Lower leg skin (tissue), 4 donors: ENCODE measurements around the gene SIGLECL1. TPM values are rescaled to one million over a fixed set of nuclear protein-coding genes. Genes with fewer than 3 reads are reported as not detected.

Experiments
- DNase-seq, 2 donors: peaks; one replicate each; pipeline ENCODE4 v3.0.0-alpha.2; 2019; ENCODE audit warnings: low spot score in 2 of 2
- H3K4me3 ChIP-seq: fragments of 200-600 bp; sonication (generic); 2 replicates; pipeline ENCODE4 v1.5.1; 2017; ENCODE audit warnings: mild to moderate bottlenecking, low read depth; ENCODE audit not compliant: poor library complexity, severe bottlenecking
- CTCF ChIP-seq, 3 donors: fragments of 450-650 bp; IDR thresholded peaks; one replicate each; pipeline ENCODE4 v1.5.1; 2016; ENCODE audit warnings: antibody characterized with exemption in 3 of 3, mild to moderate bottlenecking in 3 of 3, moderate library complexity in 2 of 3
- POLR2A ChIP-seq, 2 donors: fragments of 450-650 bp; IDR thresholded peaks; one replicate each; pipeline ENCODE4 v1.6.1; 2016 to 2017; ENCODE audit warnings: antibody characterized with exemption in 2 of 2, mild to moderate bottlenecking in 1 of 2, moderate library complexity in 1 of 2
- WGBS, 2 donors: methylation state at CpG; one replicate each; pipeline ENCODE4 v1.1.5; 2018; 5-methylcytosine and 5-hydroxymethylcytosine counted together
- intact Hi-C: fragments of 100-400 bp; cut with DNase I; formaldehyde crosslinking; loops from one replicate; pipeline ENCODE4 v1.15.0; 2023; ENCODE audit warnings: low total_unique reads
- total RNA-seq, 4 donors: library from RNA; depleted of rRNA; stranded (reverse); fragments of >200 nt; gene quantifications; one replicate each; pipeline ENCODE4 v1.1.0, GENCODE V29; 2016

Gene SIGLECL1
- total RNA-seq, 4 donors from 2014 or later, result not detected

DNA sequence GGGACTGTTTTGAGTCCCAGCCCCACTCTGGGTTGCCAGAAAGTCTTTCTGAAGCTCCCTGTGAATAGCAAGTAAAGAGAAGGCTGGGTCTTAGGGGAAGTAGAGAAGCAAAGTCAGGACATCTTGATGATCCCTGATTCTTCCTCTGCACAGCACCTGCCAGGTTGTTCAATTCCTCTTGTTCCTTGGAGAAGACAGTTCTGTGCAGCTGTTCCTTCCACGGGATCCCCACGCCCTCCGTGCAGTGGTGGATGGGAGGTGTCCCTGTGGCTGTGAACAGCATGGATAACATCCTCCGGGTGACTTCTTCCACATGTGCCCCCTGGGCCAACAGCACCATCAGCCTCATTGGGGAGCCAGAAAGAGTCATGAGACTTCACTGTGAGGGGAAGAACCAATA is 31.5 kb downstream of the SIGLECL1 start:
- WGBS, 2 donors, result 75 to 93% methylated on average over 4 of the region's 4 CpGs
- intact Hi-C loops, result no loop called here
- H3K4me3 ChIP-seq, result no peak overlapping the region
- peak in 1 of 2 donors; percentile 68 for DNase-seq
- TF ChIP-seq POLR2A (IDR thresholded peaks at IDR 0.05) (no peak), CTCF (IDR thresholded peaks at IDR 0.05) (no peak)

GRCh38 chr19:51285682-51286081 is 34.8 kb downstream of the SIGLECL1 start:
- TF ChIP-seq POLR2A (IDR thresholded peaks at IDR 0.05), result no peak
- no peak for TF ChIP-seq CTCF (IDR thresholded peaks at IDR 0.05)
- WGBS, 2 donors, result 60 to 68% methylated on average over 3 of the region's 3 CpGs
- DNase-seq, result no peak
- intact Hi-C loops, result no loop called here
- H3K4me3 ChIP-seq, result no peak overlapping the region

GRCh38 chr19:51289635-51290034 is 38.8 kb downstream of the SIGLECL1 start:
- intact Hi-C loops, result no loop called here
- WGBS, 2 donors, result 89 to 90% methylated on average over 1 of the region's 1 CpG
- no peak for DNase-seq
- H3K4me3 ChIP-seq, result no peak overlapping the region
- TF ChIP-seq CTCF (IDR thresholded peaks at IDR 0.05), result no peak
- TF ChIP-seq POLR2A (IDR thresholded peaks at IDR 0.05), result no peak

GRCh38 chr19:51292971-51293370 is 42.1 kb downstream of the SIGLECL1 start:
- no peak for TF ChIP-seq POLR2A (IDR thresholded peaks at IDR 0.05)
- TF ChIP-seq CTCF (IDR thresholded peaks at IDR 0.05), result no peak
- DNase-seq, result peak in 1 of 2 donors; percentile 53
- H3K4me3 ChIP-seq, result no peak overlapping the region
- WGBS, 2 donors, result 40 to 44% methylated on average over 11 of the region's 11 CpGs
- intact Hi-C loops, result no loop called here

DNA sequence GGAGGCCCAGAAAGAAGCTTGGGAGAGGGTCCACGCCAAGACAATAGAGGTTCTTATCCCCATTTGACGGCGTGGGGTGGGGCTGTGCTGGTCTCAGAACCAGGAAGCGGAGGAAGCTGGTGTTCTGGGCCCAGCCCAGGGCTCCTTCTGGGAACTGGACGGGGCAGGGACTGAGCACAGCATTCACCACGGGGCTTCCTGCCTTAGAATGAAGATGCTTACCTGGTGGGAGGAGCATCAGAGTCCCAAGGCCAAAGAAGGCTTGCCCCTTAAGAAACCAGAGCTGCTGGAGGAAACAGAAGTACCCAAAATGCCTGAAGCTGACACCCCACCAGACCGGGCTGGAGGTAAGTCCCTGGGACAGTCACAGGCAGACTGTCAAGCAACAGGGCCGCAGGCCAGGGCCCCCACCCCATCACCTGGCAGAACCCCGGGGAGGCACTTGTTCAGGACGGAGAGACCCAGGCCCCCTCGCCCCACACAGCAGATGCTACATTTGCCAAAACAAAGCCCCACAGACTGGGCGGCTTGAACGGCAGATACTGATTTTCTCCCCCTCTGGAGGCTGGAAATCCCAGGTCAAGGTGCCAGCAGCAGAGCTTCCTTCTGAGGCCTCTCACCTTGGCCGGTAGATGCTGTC is 42.8 kb downstream of the SIGLECL1 start:
- intact Hi-C loops, result no loop called here
- TF ChIP-seq POLR2A (IDR thresholded peaks at IDR 0.05), result no peak
- no peak for TF ChIP-seq CTCF (IDR thresholded peaks at IDR 0.05)
- WGBS, 2 donors, result 63 to 76% methylated on average over 14 of the region's 14 CpGs
- no peak overlapping the region for H3K4me3 ChIP-seq
- DNase-seq, result peak in 1 of 2 donors; percentile 74
